PC-9 (cell line): Measurements from ENCODE around the gene CLDN6. TPM values are rescaled to one million over a fixed set of nuclear protein-coding genes. Genes with fewer than 3 reads are reported as not detected.

Experiments used
- BruUV-seq: library from RNA; stranded (reverse); fragments of 400-500 nt; replicated peaks from 2 replicates; lab custom pipeline; 2021; lab: Mats Ljungman, UMichigan
- CTCF ChIA-PET: fragments of 300-600 bp; sonication (Branson Sonifier 250); formaldehyde crosslinking; loops from one replicate; lab custom pipeline; 2022; ENCODE audit warnings: antibody characterized with exemption; lab: Charles Lee
- POLR2A ChIA-PET: fragments of 300-600 bp; sonication (Branson Sonifier 250); formaldehyde crosslinking; loops from one replicate; lab custom pipeline; 2022; ENCODE audit warnings: antibody characterized with exemption; ENCODE audit not compliant: unreplicated experiment; lab: Charles Lee
- DNase-seq, 2 experiments: peaks; one replicate each; pipeline versions ENCODE4 v3.0.0 to v3.0.0-alpha.2; 2015 to 2022; ENCODE audit warnings: mixed read lengths in 1 of 2
- H2AFZ ChIP-seq: fragments of 200-600 bp; sonication (generic); 2 replicates; pipeline ENCODE4 v1.8.1; 2017; ENCODE audit warnings: antibody characterized with exemption
- H3F3A ChIP-seq: fragments of 200-600 bp; sonication (generic); 2 replicates; pipeline ENCODE4 v1.8.1; 2017; ENCODE audit warnings: antibody characterized with exemption, mild to moderate bottlenecking, low read depth; ENCODE audit not compliant: insufficient read depth
- H3K27ac ChIP-seq: fragments of 200-600 bp; sonication (generic); 2 replicates; pipeline ENCODE4 v1.6.1; 2016; ENCODE audit warnings: mixed run types
- H3K27me3 ChIP-seq: fragments of 200-600 bp; sonication (generic); 2 replicates; pipeline ENCODE4 v1.6.1; 2016; ENCODE audit warnings: low read depth, mixed run types; ENCODE audit not compliant: insufficient read depth
- H3K36me3 ChIP-seq: fragments of 200-600 bp; sonication (generic); 2 replicates; pipeline ENCODE4 v1.6.1; 2016; ENCODE audit warnings: low read depth, mixed run types
- H3K4me1 ChIP-seq: fragments of 200-600 bp; sonication (generic); replicated peaks from 2 replicates; pipeline ENCODE4 v1.6.1; 2016; ENCODE audit warnings: mixed run types; ENCODE audit not compliant: insufficient read depth
- H3K4me2 ChIP-seq: fragments of 200-600 bp; sonication (generic); 2 replicates; pipeline ENCODE4 v1.6.1; 2017; ENCODE audit warnings: mixed run types
- H3K4me3 ChIP-seq: fragments of 200-600 bp; sonication (generic); 2 replicates; pipeline ENCODE4 v1.6.1; 2016; ENCODE audit warnings: mixed run types
- H3K79me2 ChIP-seq: fragments of 200-600 bp; sonication (generic); 2 replicates; pipeline ENCODE4 v1.6.1; 2017; ENCODE audit warnings: low read depth, mixed run types
- H3K9me2 ChIP-seq: fragments of 200-600 bp; sonication (generic); 2 replicates; pipeline ENCODE4 v1.8.1; 2017; ENCODE audit warnings: mild to moderate bottlenecking; ENCODE audit not compliant: insufficient read depth
- H3K9me3 ChIP-seq: fragments of 200-600 bp; sonication (generic); 2 replicates; pipeline ENCODE4 v1.8.1; 2016; ENCODE audit warnings: low read depth; ENCODE audit not compliant: insufficient read depth
- H4K20me1 ChIP-seq: fragments of 200-600 bp; sonication (generic); 2 replicates; pipeline ENCODE4 v1.8.1; 2017; ENCODE audit not compliant: insufficient read depth
- EZH2 ChIP-seq: fragments of 200-600 bp; sonication (generic); IDR thresholded peaks from 2 replicates; pipeline ENCODE4 v1.8.0; 2017; ENCODE audit warnings: antibody characterized with exemption, low read depth
- intact Hi-C: fragments of 100-400 bp; cut with micrococcal nuclease; formaldehyde crosslinking; loops from one replicate; pipeline ENCODE4 v1.10.0; 2022; ENCODE audit not compliant: unreplicated experiment
- total RNA-seq: library from RNA; stranded (reverse); gene quantifications from 2 replicates; pipeline ENCODE4 v1.2.3, GENCODE V29; 2021
- TF ChIP-seq, protein P1 (sequence below): fragments of 200-600 bp; sonication (generic); conservative IDR thresholded peaks from 2 replicates; pipeline ENCODE4 v1.6.1; 2017; ENCODE audit warnings: mixed run types, antibody characterized with exemption, mild to moderate bottlenecking, moderate library complexity

Gene CLDN6
- total RNA-seq, 1 experiment from 2014 or later = 0.26 TPM

DNA sequence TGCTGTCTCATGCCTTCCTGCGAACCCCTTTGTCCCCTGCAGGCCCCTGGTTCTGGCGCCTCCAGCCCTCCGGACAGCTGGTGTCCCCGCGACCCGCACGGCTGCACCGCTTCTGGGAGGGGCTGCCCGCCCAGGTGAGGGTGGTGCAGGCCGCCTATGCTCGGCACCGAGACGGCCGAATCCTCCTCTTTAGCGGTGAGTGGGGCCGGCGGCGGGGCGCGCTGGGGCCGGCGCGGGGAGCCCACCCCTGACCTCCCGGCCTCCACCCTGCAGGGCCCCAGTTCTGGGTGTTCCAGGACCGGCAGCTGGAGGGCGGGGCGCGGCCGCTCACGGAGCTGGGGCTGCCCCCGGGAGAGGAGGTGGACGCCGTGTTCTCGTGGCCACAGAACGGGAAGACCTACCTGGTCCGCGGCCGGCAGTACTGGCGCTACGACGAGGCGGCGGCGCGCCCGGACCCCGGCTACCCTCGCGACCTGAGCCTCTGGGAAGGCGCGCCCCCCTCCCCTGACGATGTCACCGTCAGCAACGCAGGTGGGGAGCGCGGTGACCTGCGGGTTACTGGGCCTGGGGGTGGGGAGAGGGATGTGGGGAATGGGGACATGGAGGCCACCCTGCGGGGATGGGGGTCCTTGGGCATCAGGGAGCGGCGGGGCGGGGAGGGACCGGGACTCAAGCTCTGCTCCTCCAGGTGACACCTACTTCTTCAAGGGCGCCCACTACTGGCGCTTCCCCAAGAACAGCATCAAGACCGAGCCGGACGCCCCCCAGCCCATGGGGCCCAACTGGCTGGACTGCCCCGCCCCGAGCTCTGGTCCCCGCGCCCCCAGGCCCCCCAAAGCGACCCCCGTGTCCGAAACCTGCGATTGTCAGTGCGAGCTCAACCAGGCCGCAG, 40.4 kb upstream of the CLDN6 start:
- peaks cover 10% of the 10 kb centered on the region; the same call in 1 of the 2 replicates for H3K4me1 ChIP-seq
- H3K27ac ChIP-seq = no peak overlapping the region
- no TSS peak for BruUV-seq
- H3K4me3 ChIP-seq = peak overlapping the region; percentile 88
- H3K4me2 ChIP-seq = peak overlapping the region; percentile 82
- no peaks in the 10 kb centered on the region for H3K79me2 ChIP-seq
- H3K9me2 ChIP-seq = no peaks in the 10 kb centered on the region
- peak in 1 of 2 experiments; percentile 45 for DNase-seq
- no peaks in the 10 kb centered on the region for H3K36me3 ChIP-seq
- H4K20me1 ChIP-seq = no peaks in the 10 kb centered on the region
- H2AFZ ChIP-seq = peak overlapping the region; percentile 98
- no peaks in the 10 kb centered on the region for H3K27me3 ChIP-seq
- H3K9me3 ChIP-seq = no peaks in the 10 kb centered on the region
- H3F3A ChIP-seq = peaks cover 8% of the 10 kb centered on the region; the same call in 1 of the 2 replicates
- intact Hi-C loops = loop anchor here (1.0 to 5.0 kb wide), 7 partner anchors 22 to 109 kb away; partner anchors contain the start of genes BICDL2 and ZNF205
- CTCF ChIA-PET = interaction anchor here (0.6 to 2.2 kb wide), 11 partner anchors 13 to 303 kb away, joined by 3 to 13 read pairs (median 3); partner anchors contain the start of gene ZNF205
- TF ChIP-seq, protein P1, sequence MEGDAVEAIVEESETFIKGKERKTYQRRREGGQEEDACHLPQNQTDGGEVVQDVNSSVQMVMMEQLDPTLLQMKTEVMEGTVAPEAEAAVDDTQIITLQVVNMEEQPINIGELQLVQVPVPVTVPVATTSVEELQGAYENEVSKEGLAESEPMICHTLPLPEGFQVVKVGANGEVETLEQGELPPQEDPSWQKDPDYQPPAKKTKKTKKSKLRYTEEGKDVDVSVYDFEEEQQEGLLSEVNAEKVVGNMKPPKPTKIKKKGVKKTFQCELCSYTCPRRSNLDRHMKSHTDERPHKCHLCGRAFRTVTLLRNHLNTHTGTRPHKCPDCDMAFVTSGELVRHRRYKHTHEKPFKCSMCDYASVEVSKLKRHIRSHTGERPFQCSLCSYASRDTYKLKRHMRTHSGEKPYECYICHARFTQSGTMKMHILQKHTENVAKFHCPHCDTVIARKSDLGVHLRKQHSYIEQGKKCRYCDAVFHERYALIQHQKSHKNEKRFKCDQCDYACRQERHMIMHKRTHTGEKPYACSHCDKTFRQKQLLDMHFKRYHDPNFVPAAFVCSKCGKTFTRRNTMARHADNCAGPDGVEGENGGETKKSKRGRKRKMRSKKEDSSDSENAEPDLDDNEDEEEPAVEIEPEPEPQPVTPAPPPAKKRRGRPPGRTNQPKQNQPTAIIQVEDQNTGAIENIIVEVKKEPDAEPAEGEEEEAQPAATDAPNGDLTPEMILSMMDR = no peak
- TF ChIP-seq EZH2 = no peak
- POLR2A ChIA-PET = interaction anchor here (0.6 to 0.8 kb wide), 3 partner anchors 31 to 130 kb away, joined by 3 to 7 read pairs (median 6); partner anchors contain the start of gene OR1F1

DNA sequence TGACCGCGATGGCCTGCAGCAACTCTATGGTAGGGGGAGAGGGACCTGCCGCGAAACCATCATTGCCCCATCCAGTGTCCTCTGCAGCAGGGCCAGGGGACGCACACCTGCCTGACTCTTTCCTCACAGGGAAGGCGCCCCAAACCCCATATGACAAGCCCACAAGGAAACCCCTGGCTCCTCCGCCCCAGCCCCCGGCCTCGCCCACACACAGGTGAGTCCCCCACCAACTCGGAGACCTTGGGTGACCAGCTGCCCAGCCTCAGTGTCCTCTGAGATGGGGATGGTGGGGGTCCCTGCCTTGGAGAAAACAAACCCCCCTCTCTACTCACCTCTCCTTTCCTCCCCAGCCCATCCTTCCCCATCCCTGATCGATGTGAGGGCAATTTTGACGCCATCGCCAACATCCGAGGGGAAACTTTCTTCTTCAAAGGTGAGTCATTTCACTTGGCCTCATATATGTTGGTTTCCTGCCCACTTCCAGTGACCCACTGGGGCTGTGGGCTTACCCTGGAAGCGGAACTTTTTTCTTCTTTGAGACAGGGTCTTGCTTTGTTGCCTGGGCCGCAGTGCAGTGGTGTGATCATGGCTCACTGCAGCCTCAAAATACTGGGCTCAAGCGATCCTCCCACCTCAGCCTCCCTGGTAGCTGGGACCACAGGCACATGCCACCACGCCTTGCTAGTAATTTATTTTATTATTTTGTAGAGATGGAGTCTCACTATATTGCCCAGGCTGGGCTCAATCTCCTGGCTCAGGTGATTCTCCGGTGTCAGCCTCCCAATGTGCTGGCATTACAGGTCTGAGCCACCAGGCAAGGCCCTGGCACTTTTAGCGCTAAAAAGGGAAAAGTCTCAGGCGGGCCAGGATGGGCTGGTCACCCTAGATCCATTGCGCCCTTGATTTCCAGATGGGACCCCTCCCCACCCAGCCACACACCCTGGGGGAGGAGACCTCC, 39.5 kb upstream of the CLDN6 start:
- ChIA-PET POLR2A (interaction anchor here (0.7 to 0.8 kb wide), 2 partner anchors 30 to 131 kb away, joined by 6 to 7 read pairs; partner anchors contain the start of gene OR1F1), CTCF (interaction anchor here (0.7 to 1.2 kb wide), 3 partner anchors 30 to 69 kb away, joined by 3 read pairs; no protein-coding TSS in a partner anchor)

More for the DNA sequence above, 39.5 kb upstream of the CLDN6 start:
- Histone ChIP-seq H3K36me3 (no peaks in the 10 kb centered on the region), H3K4me3 (no peak overlapping the region), H3K79me2 (no peaks in the 10 kb centered on the region), H3K27me3 (no peaks in the 10 kb centered on the region), H3K4me1 (peaks cover 10% of the 10 kb centered on the region; the same call in 1 of the 2 replicates), H4K20me1 (no peaks in the 10 kb centered on the region), H3F3A (peaks cover 8% of the 10 kb centered on the region; the same call in 1 of the 2 replicates), H3K4me2 (peak overlapping the region; percentile 82), H3K27ac (no peak overlapping the region), H3K9me2 (no peaks in the 10 kb centered on the region), H2AFZ (no peak overlapping the region), H3K9me3 (no peaks in the 10 kb centered on the region)
- BruUV-seq = TSS peak; percentile 22
- DNase-seq = no peak
- intact Hi-C loops = loop anchor here (1.0 to 5.0 kb wide), 3 partner anchors 21 to 110 kb away; partner anchors contain the start of gene BICDL2
- TF ChIP-seq, protein P1 = no peak
- no peak for TF ChIP-seq EZH2
